Body of pancreas (tissue), 4 donors: ENCODE data around the gene ADGRB3. TPM values are rescaled to one million over a fixed set of nuclear protein-coding genes. Genes with fewer than 3 reads are reported as not detected.

Experiments
- ATAC-seq: fragments of 150-250 bp; one replicate; pipeline ENCODE4 v1.9.1; 2016
- DNase-seq, 4 donors: peaks; one replicate each; pipeline ENCODE4 v3.0.0-alpha.2; 2019
- H3K27ac ChIP-seq, 4 donors: fragments of 200-600 bp; sonication (generic); 1 replicate in 3 of 4; 2 replicates in 1 of 4; pipeline versions ENCODE4 v1.5.1 to v1.6.1; 2016 to 2019; ENCODE audit warnings: mild to moderate bottlenecking in 1 of 4, mixed read lengths in 1 of 4, moderate library complexity in 1 of 4
- H3K27me3 ChIP-seq, 2 donors: fragments of 200-600 bp; sonication (generic); one replicate each; pipeline ENCODE4 v1.6.0; 2016; ENCODE audit warnings: mild to moderate bottlenecking in 1 of 2
- H3K36me3 ChIP-seq, 2 donors: fragments of 200-600 bp; sonication (generic); replicated peaks in 1 of 2; 2 replicates each; pipeline ENCODE4 v1.5.1; 2016; ENCODE audit warnings: low read depth in 2 of 2; ENCODE audit not compliant: insufficient read depth in 1 of 2
- H3K4me1 ChIP-seq: fragments of 200-600 bp; sonication (generic); one replicate; pipeline ENCODE4 v1.6.0; 2016
- H3K4me3 ChIP-seq, 2 donors: fragments of 200-600 bp; sonication (generic); 1 replicate in 1 of 2; 2 replicates in 1 of 2; pipeline ENCODE4 v1.5.1; 2016 to 2019
- H3K9me3 ChIP-seq, 3 donors: fragments of 200-600 bp; sonication (generic); 1 replicate in 2 of 3; 2 replicates in 1 of 3; pipeline ENCODE4 v1.5.1; 2016
- POLR2A ChIP-seq, 3 donors: fragments of 450-650 bp; IDR thresholded peaks; one replicate each; pipeline ENCODE4 v1.6.1; 2016; ENCODE audit warnings: antibody characterized with exemption in 3 of 3, mild to moderate bottlenecking in 2 of 3
- WGBS, 2 donors: methylation state at CpG; one replicate each; pipeline ENCODE4 v1.1.5; 2017; 5-methylcytosine and 5-hydroxymethylcytosine counted together
- intact Hi-C: fragments of 100-400 bp; cut with DNase I; formaldehyde crosslinking; loops from one replicate; pipeline ENCODE4 v1.15.1; 2023
- total RNA-seq, 2 donors: library from RNA; depleted of rRNA; stranded (reverse); fragments of >200 nt; gene quantifications; one replicate each; pipeline ENCODE4 v1.1.0, GENCODE V29; 2016
- TF ChIP-seq, protein P1 (sequence below), 7 experiments: fragments of 450-650 bp in 4 of 7; fragments of 200-600 bp in 3 of 7; sonication (generic) in 3 of 7; IDR thresholded peaks; one replicate each; pipeline ENCODE4 v1.5.1; 2016 to 2019; ENCODE audit warnings: antibody characterized with exemption in 7 of 7

The ADGRB3 gene
- total RNA-seq, 2 donors from 2014 or later, result under 0.01 to 1.3 TPM

- no peaks in the 10 kb centered on the region for H3K4me1 ChIP-seq
- 96 to 97% methylated on average over 2 of the region's 2 CpGs for WGBS, 2 donors
- H3K36me3 ChIP-seq, result no peaks in the 10 kb centered on the region
- no peak for TF ChIP-seq POLR2A (IDR thresholded peaks at IDR 0.05)
- TF ChIP-seq, protein P1, sequence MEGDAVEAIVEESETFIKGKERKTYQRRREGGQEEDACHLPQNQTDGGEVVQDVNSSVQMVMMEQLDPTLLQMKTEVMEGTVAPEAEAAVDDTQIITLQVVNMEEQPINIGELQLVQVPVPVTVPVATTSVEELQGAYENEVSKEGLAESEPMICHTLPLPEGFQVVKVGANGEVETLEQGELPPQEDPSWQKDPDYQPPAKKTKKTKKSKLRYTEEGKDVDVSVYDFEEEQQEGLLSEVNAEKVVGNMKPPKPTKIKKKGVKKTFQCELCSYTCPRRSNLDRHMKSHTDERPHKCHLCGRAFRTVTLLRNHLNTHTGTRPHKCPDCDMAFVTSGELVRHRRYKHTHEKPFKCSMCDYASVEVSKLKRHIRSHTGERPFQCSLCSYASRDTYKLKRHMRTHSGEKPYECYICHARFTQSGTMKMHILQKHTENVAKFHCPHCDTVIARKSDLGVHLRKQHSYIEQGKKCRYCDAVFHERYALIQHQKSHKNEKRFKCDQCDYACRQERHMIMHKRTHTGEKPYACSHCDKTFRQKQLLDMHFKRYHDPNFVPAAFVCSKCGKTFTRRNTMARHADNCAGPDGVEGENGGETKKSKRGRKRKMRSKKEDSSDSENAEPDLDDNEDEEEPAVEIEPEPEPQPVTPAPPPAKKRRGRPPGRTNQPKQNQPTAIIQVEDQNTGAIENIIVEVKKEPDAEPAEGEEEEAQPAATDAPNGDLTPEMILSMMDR (IDR thresholded peaks at IDR 0.05), result no peak
- intact Hi-C loops, result no loop called here
- H3K27ac ChIP-seq, result no peak overlapping the region
- ATAC-seq (no peak), DNase-seq (no peak)
- no peak overlapping the region for H3K4me3 ChIP-seq
- H3K9me3 ChIP-seq, result no peaks in the 10 kb centered on the region
- H3K27me3 ChIP-seq, result no peaks in the 10 kb centered on the region
Measured at GRCh38 chr6:68988698-68989097, 353.6 kb downstream of the ADGRB3 start.

DNA sequence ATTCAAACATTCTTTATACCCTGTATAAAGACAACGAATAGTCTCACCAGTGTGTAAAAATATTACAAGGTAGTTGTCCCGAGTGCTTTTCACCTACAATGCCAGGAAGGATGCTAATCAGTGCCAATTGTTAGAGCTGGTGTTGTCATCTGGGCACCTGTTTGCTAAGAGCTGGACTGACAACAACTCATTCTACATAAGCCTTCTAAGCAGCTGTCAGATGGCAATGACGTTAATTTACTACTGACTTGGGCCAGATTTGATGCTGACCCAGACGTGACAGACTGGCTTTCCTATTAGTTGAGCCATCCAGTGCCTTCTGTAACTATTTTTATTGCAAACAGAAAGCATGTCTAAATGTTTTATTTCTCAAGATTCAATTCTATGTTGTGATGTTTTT lies 355.2 kb downstream of the ADGRB3 start:
- no peaks in the 10 kb centered on the region for H3K9me3 ChIP-seq
- ATAC-seq (no peak), DNase-seq (no peak)
- no peak overlapping the region for H3K4me3 ChIP-seq
- no peak for TF ChIP-seq POLR2A (IDR thresholded peaks at IDR 0.05)
- no peak overlapping the region for H3K27ac ChIP-seq
- 26 to 31% methylated on average over 4 of the region's 4 CpGs for WGBS, 2 donors
- no peaks in the 10 kb centered on the region for H3K27me3 ChIP-seq
- H3K36me3 ChIP-seq, result no peaks in the 10 kb centered on the region
- intact Hi-C loops, result no loop called here
- H3K4me1 ChIP-seq, result no peaks in the 10 kb centered on the region

DNA sequence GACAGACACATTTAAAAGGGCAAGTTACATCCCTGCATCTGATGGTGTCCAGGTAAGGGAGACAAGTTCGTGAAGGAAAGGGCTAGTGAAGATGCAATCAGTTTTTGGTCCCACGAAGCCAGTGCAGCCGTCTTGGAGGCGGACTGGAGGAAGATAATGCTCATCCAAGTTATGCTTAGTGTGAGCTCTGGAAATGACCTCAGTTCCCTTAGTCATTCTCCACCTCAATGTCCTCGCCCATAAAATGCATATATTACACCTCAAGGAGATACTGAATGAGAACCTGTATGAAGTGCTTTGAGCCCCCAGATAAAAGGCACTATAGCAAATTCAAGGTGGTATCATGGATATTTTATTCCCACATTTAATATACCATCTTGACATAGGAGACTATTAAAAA lies 358.8 kb downstream of the ADGRB3 start:
- 40 to 65% methylated on average over 5 of the region's 5 CpGs for WGBS, 2 donors
- intact Hi-C loops, result no loop called here
- no peaks in the 10 kb centered on the region for H3K4me1 ChIP-seq
- no peaks in the 10 kb centered on the region for H3K27me3 ChIP-seq
- DNase-seq (no peak), ATAC-seq (no peak)
- no peak overlapping the region for H3K27ac ChIP-seq
- H3K4me3 ChIP-seq, result no peak overlapping the region
- TF ChIP-seq POLR2A (IDR thresholded peaks at IDR 0.05), result no peak
- TF ChIP-seq, protein P1 (IDR thresholded peaks at IDR 0.05), result no peak
- no peaks in the 10 kb centered on the region for H3K36me3 ChIP-seq
- no peaks in the 10 kb centered on the region for H3K9me3 ChIP-seq

DNA sequence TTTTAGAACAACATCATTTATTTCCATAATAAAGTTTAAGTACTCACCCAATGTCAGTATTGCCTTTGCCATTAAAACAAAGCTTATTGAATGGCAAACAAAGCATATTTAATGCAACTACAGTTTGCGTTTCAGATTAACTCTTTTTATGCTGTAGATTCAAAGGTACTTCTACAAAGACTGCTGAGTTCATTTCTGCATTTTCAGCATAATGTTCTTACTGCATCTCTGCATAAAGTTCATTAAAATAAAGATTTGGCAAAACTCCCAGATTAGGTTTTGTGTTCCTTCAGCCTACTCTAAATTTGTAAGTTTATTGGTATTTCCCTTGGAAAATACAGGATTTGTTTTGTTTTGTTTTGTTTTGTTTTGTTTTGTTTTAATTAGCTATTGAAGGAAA lies 359.4 kb downstream of the ADGRB3 start:
- intact Hi-C loops, result no loop called here
- Histone ChIP-seq H3K4me1 (no peaks in the 10 kb centered on the region), H3K9me3 (no peaks in the 10 kb centered on the region), H3K27me3 (no peaks in the 10 kb centered on the region), H3K36me3 (no peaks in the 10 kb centered on the region), H3K4me3 (no peak overlapping the region), H3K27ac (no peak overlapping the region)
- ATAC-seq (no peak), DNase-seq (no peak)
- 53 to 56% methylated on average over 1 of the region's 1 CpG for WGBS, 2 donors
- TF ChIP-seq, protein P1 (IDR thresholded peaks at IDR 0.05), result no peak
- no peak for TF ChIP-seq POLR2A (IDR thresholded peaks at IDR 0.05)

GRCh38 chr6:69005199-69005598 lies 370.1 kb downstream of the ADGRB3 start:
- Histone ChIP-seq H3K27ac (no peak overlapping the region), H3K4me3 (no peak overlapping the region), H3K4me1 (no peaks in the 10 kb centered on the region), H3K36me3 (no peaks in the 10 kb centered on the region), H3K27me3 (no peaks in the 10 kb centered on the region), H3K9me3 (no peaks in the 10 kb centered on the region)
- intact Hi-C loops, result no loop called here
- no peak for DNase-seq
- 65% methylated on average over 5 of the region's 5 CpGs for WGBS, 2 donors
- TF ChIP-seq POLR2A (IDR thresholded peaks at IDR 0.05), result no peak
- TF ChIP-seq, protein P1 (IDR thresholded peaks at IDR 0.05), result no peak
- no peak for ATAC-seq
